ENCODE results near the gene BCL6.

The BCL6 gene

GRCh38 chr3:187774185-187774789 lies 29.0 kb upstream of the BCL6 start:
- H3K4me1 ChIP-seq (ENCODE audit: insufficient read depth, low read length, severe bottlenecking): peaks cover 50% of the 10 kb centered on the region
- no peaks in the 10 kb centered on the region for H3K79me2 ChIP-seq (ENCODE audit: insufficient read depth, low read length)
- peak overlapping the region; percentile 70 for H3K4me2 ChIP-seq (ENCODE audit: low read length)
- H3K36me3 ChIP-seq (ENCODE audit: insufficient read depth, low read length): no peaks in the 10 kb centered on the region; the same call in 1 of the 2 replicates
- H2AFZ ChIP-seq (ENCODE audit: low read length): no peak overlapping the region
- H3K27ac ChIP-seq (ENCODE audit: low read depth, low read length, poor library complexity, severe bottlenecking): peak overlapping the region; percentile 85
- peak overlapping the region; percentile 33; the same call in 1 of the 2 replicates for H3K9ac ChIP-seq (ENCODE audit: low read length)
- H3K4me3 ChIP-seq (ENCODE audit: low read depth, low read length, poor library complexity, severe bottlenecking): peak overlapping the region; percentile 41
- H3K9me2 ChIP-seq (ENCODE audit: low read depth, low read length): no peaks in the 10 kb centered on the region
- H3K27me3 ChIP-seq (ENCODE audit: insufficient read depth, low read length): no peaks in the 10 kb centered on the region
- no peaks in the 10 kb centered on the region for H3K9me3 ChIP-seq (ENCODE audit: low read length)
- no peaks in the 10 kb centered on the region for H4K20me1 ChIP-seq (ENCODE audit: insufficient read depth, low read length)
- no peak for TF ChIP-seq EZH2 (IDR thresholded peaks at IDR 0.05; ENCODE audit: borderline replicate concordance, low read length)
- TF ChIP-seq, protein P1, sequence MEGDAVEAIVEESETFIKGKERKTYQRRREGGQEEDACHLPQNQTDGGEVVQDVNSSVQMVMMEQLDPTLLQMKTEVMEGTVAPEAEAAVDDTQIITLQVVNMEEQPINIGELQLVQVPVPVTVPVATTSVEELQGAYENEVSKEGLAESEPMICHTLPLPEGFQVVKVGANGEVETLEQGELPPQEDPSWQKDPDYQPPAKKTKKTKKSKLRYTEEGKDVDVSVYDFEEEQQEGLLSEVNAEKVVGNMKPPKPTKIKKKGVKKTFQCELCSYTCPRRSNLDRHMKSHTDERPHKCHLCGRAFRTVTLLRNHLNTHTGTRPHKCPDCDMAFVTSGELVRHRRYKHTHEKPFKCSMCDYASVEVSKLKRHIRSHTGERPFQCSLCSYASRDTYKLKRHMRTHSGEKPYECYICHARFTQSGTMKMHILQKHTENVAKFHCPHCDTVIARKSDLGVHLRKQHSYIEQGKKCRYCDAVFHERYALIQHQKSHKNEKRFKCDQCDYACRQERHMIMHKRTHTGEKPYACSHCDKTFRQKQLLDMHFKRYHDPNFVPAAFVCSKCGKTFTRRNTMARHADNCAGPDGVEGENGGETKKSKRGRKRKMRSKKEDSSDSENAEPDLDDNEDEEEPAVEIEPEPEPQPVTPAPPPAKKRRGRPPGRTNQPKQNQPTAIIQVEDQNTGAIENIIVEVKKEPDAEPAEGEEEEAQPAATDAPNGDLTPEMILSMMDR (IDR thresholded peaks at IDR 0.05; ENCODE audit: low read length): no peak
- H3F3A ChIP-seq (ENCODE audit: insufficient read depth, low read length): 0 out of 2 replicates have a peak, but pooled peaks cover 4% of the 10 kb centered on the region

DNA sequence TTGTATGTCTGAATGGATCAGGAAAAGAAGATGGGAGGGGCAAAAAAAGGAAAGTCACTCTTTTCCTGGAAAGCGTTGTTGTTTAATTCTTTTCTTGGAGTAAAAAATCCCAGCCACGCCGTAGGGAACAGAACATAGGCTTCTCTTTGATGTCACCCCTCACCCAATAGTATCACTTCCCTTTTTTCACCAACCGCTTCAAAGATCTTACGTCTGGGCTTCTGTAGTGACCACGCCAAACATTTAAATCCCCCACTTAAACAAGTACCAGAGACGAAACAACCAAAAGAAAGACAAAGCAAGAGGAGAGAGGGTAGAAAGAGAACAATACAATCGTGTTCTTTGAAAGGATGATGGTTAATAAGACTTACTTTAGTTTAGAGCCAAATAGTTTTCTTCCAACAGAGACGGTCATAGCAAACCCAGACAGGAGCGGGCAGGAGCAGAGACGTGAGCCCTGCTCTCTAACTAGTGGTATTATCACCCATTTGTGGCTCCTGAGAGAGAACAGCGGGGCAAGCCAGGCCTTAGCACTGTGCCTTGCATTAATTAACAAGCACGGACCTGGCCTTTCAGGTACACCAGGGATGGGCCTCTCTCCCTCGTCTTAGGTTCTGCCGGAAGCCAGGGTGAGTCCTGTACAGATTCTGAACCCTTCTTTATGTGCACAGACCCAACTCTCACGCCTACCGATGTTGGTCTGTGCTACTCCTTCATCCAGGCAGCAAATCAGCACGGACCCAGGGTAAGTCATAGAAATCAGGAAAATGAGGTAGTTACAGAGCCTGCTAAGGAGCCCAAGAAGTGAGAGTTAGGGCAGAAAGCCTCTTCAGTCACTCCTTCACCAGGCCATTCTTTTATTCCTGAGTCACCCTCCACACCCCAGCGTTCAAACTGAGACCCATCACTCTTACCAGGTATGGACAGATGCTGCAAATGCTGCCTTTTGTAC lies 28.2 kb upstream of the BCL6 start:
- H3K9me2 ChIP-seq (ENCODE audit: low read depth, low read length): no peaks in the 10 kb centered on the region
- H3F3A ChIP-seq (ENCODE audit: insufficient read depth, low read length): 0 out of 2 replicates have a peak, but pooled peaks cover 4% of the 10 kb centered on the region
- peaks cover 50% of the 10 kb centered on the region for H3K4me1 ChIP-seq (ENCODE audit: insufficient read depth, low read length, severe bottlenecking)
- peak overlapping the region; percentile 33; the same call in 1 of the 2 replicates for H3K9ac ChIP-seq (ENCODE audit: low read length)
- peak overlapping the region; percentile 41 for H3K4me3 ChIP-seq (ENCODE audit: low read depth, low read length, poor library complexity, severe bottlenecking)
- no peaks in the 10 kb centered on the region for H3K79me2 ChIP-seq (ENCODE audit: insufficient read depth, low read length)
- H3K36me3 ChIP-seq (ENCODE audit: insufficient read depth, low read length): no peaks in the 10 kb centered on the region; the same call in 1 of the 2 replicates
- H2AFZ ChIP-seq (ENCODE audit: low read length): no peak overlapping the region
- peak overlapping the region; percentile 70 for H3K4me2 ChIP-seq (ENCODE audit: low read length)
- no peaks in the 10 kb centered on the region for H3K27me3 ChIP-seq (ENCODE audit: insufficient read depth, low read length)
- no peaks in the 10 kb centered on the region for H4K20me1 ChIP-seq (ENCODE audit: insufficient read depth, low read length)
- no peaks in the 10 kb centered on the region for H3K9me3 ChIP-seq (ENCODE audit: low read length)
- peak overlapping the region; percentile 85 for H3K27ac ChIP-seq (ENCODE audit: low read depth, low read length, poor library complexity, severe bottlenecking)
- no peak for TF ChIP-seq EZH2 (IDR thresholded peaks at IDR 0.05; ENCODE audit: borderline replicate concordance, low read length)
- TF ChIP-seq, protein P1 (IDR thresholded peaks at IDR 0.05; ENCODE audit: low read length): no peak

DNA sequence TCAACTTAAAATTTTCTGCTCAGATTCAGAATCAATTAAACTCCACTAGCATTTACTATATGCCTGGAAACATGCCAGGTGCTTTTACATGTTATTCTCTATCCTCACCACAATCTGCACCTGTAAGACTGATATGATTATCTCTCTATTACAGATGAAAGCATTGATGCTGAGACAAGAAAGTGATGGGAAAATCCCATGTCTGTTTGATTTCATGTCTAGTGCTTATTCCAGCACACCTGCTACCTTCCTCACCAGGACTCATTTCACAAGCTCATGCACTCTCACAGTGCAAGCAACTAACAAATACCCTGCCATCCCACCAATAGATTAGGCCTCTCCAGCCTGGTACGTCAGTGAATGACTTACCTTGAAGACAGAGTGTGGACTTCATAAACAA lies 25.0 kb upstream of the BCL6 start:
- H3K27me3 ChIP-seq (ENCODE audit: insufficient read depth, low read length): no peaks in the 10 kb centered on the region
- H2AFZ ChIP-seq (ENCODE audit: low read length): no peak overlapping the region
- H3K36me3 ChIP-seq (ENCODE audit: insufficient read depth, low read length): no peaks in the 10 kb centered on the region; the same call in 1 of the 2 replicates
- TF ChIP-seq, protein P1 (IDR thresholded peaks at IDR 0.05; ENCODE audit: low read length): no peak
- no peak for TF ChIP-seq EZH2 (IDR thresholded peaks at IDR 0.05; ENCODE audit: borderline replicate concordance, low read length)
- peaks cover 39% of the 10 kb centered on the region for H3K4me1 ChIP-seq (ENCODE audit: insufficient read depth, low read length, severe bottlenecking)
- H4K20me1 ChIP-seq (ENCODE audit: insufficient read depth, low read length): no peaks in the 10 kb centered on the region
- H3K79me2 ChIP-seq (ENCODE audit: insufficient read depth, low read length): no peaks in the 10 kb centered on the region
- H3K27ac ChIP-seq (ENCODE audit: low read depth, low read length, poor library complexity, severe bottlenecking): no peak overlapping the region
- no peak overlapping the region for H3K9ac ChIP-seq (ENCODE audit: low read length)
- no peaks in the 10 kb centered on the region for H3K9me2 ChIP-seq (ENCODE audit: low read depth, low read length)
- no peak overlapping the region for H3K4me3 ChIP-seq (ENCODE audit: low read depth, low read length, poor library complexity, severe bottlenecking)
- H3F3A ChIP-seq (ENCODE audit: insufficient read depth, low read length): 0 out of 2 replicates have a peak, but pooled peaks cover 4% of the 10 kb centered on the region
- no peaks in the 10 kb centered on the region for H3K9me3 ChIP-seq (ENCODE audit: low read length)
- no peak overlapping the region for H3K4me2 ChIP-seq (ENCODE audit: low read length)
